Smooth muscle cell (in vitro differentiated cells): ENCODE results near the gene LY6G6D. TPM values are rescaled to one million over a fixed set of nuclear protein-coding genes. Genes with fewer than 3 reads are reported as not detected.

ENCODE experiments used
- DNase-seq: peaks from one replicate; lab custom pipeline; 2025; ENCODE audit not compliant: unreplicated experiment; lab: John Stamatoyannopoulos, UW
- H2AFZ ChIP-seq: fragments of 200-600 bp; sonication (generic); 2 replicates; pipeline ENCODE4 v1.6.0; 2016; ENCODE audit warnings: antibody characterized with exemption, low read depth, mild to moderate bottlenecking
- H3F3A ChIP-seq: fragments of 200-600 bp; sonication (generic); 2 replicates; pipeline ENCODE4 v1.6.0; 2017; ENCODE audit warnings: antibody characterized with exemption, low read depth
- H3K27ac ChIP-seq: fragments of 200-600 bp; sonication (generic); 2 replicates; pipeline ENCODE4 v1.5.1; 2016; ENCODE audit warnings: low read depth, mild to moderate bottlenecking
- H3K27me3 ChIP-seq: fragments of 200-600 bp; sonication (generic); 2 replicates; pipeline ENCODE4 v1.6.1; 2016; ENCODE audit warnings: low read depth, mild to moderate bottlenecking
- H3K36me3 ChIP-seq: fragments of 200-600 bp; sonication (generic); 2 replicates; pipeline ENCODE4 v1.5.1; 2016; ENCODE audit warnings: low read depth
- H3K4me1 ChIP-seq: fragments of 200-600 bp; sonication (generic); 2 replicates; pipeline ENCODE4 v1.5.1; 2016; ENCODE audit warnings: low read depth
- H3K4me2 ChIP-seq: fragments of 200-600 bp; sonication (generic); 2 replicates; pipeline ENCODE4 v1.6.0; 2016; ENCODE audit warnings: mild to moderate bottlenecking
- H3K4me3 ChIP-seq: fragments of 200-600 bp; sonication (generic); 2 replicates; pipeline ENCODE4 v1.5.1; 2016; ENCODE audit warnings: mild to moderate bottlenecking
- H3K79me2 ChIP-seq: fragments of 200-600 bp; sonication (generic); 2 replicates; pipeline ENCODE4 v1.6.0; 2016; ENCODE audit warnings: low read depth, mild to moderate bottlenecking
- H3K9ac ChIP-seq: fragments of 200-600 bp; sonication (generic); 2 replicates; pipeline ENCODE4 v1.6.0; 2016; ENCODE audit warnings: low read depth
- H3K9me3 ChIP-seq: fragments of 200-600 bp; sonication (generic); replicated peaks from 2 replicates; pipeline ENCODE4 v1.5.1; 2016; ENCODE audit warnings: low read depth
- H4K20me1 ChIP-seq: fragments of 200-600 bp; sonication (generic); 2 replicates; pipeline ENCODE4 v1.6.0; 2016; ENCODE audit warnings: low read depth
- CTCF ChIP-seq: fragments of 200-600 bp; sonication (generic); IDR thresholded peaks from 2 replicates; pipeline ENCODE4 v1.5.1; 2017; ENCODE audit warnings: borderline replicate concordance, mild to moderate bottlenecking, antibody characterized with exemption; ENCODE audit not compliant: insufficient read depth, poor library complexity, severe bottlenecking
- WGBS: methylation state at CpG from one replicate; pipeline ENCODE4 v1.1.7; 2016; ENCODE audit warnings: low lambda C conversion rate; 5-methylcytosine and 5-hydroxymethylcytosine counted together
- polyA plus RNA-seq: library from polyadenylated mRNA; unstranded; fragments of >200 nt; fragmentation: Nextera tagmentation; extraction: Ambion mirVana; gene quantifications from 2 replicates; pipeline ENCODE4 v1.2.1, GENCODE V29; 2016
- total RNA-seq: library from RNA; depleted of rRNA; stranded (reverse); fragments of >200 nt; gene quantifications from 2 replicates; pipeline ENCODE4 v1.2.3, GENCODE V29; 2014

Gene LY6G6D
- total and polyA plus RNA-seq, 2 experiments from 2014 or later, result not detected

- WGBS, result 56% methylated on average over 7 of the region's 7 CpGs
- Histone ChIP-seq H3K9me3 (no peaks in the 10 kb centered on the region), H3K36me3 (no peaks in the 10 kb centered on the region), H3K79me2 (peaks cover 44% of the 10 kb centered on the region), H2AFZ (no peak overlapping the region), H3K4me2 (peak overlapping the region; percentile 100), H3F3A (peaks cover 40% of the 10 kb centered on the region), H3K27ac (peak overlapping the region; percentile 84), H3K4me3 (peak overlapping the region; percentile 99), H4K20me1 (peaks cover 25% of the 10 kb centered on the region), H3K27me3 (no peaks in the 10 kb centered on the region), H3K9ac (peak overlapping the region; percentile 41), H3K4me1 (peaks cover 45% of the 10 kb centered on the region)
- no peak for DNase-seq
- TF ChIP-seq CTCF, result no peak
Observed at GRCh38 chr6:31737315-31737990, 22.3 kb downstream of the LY6G6D start.

- Histone ChIP-seq H3K9ac (peak overlapping the region; percentile 41), H3K4me3 (peak overlapping the region; percentile 99), H3K36me3 (no peaks in the 10 kb centered on the region), H3K9me3 (no peaks in the 10 kb centered on the region), H3K27ac (peak overlapping the region; percentile 84), H2AFZ (peak overlapping the region; percentile 12), H3K27me3 (no peaks in the 10 kb centered on the region), H3K4me2 (peak overlapping the region; percentile 100), H4K20me1 (peaks cover 17% of the 10 kb centered on the region), H3K4me1 (peaks cover 45% of the 10 kb centered on the region), H3K79me2 (peaks cover 36% of the 10 kb centered on the region), H3F3A (peaks cover 34% of the 10 kb centered on the region)
- WGBS, result 26% methylated on average over 6 of the region's 6 CpGs
- no peak for DNase-seq
- peak; percentile 19 for TF ChIP-seq CTCF
Observed at GRCh38 chr6:31737991-31738979, 23.1 kb downstream of the LY6G6D start.

- Histone ChIP-seq H3K4me3 (peak within 1 kb of the TSS; percentile 63), H3F3A (peaks cover 21% of the 10 kb centered on the region), H3K4me1 (peaks cover 49% of the 10 kb centered on the region), H3K4me2 (peak within 1 kb of the TSS; percentile 96), H3K79me2 (peaks cover 21% of the 10 kb centered on the region), H2AFZ (peak within 1 kb of the TSS; percentile 63), H3K9me3 (no peaks in the 10 kb centered on the region), H3K27ac (peak within 1 kb of the TSS; percentile 87), H3K36me3 (no peaks in the 10 kb centered on the region), H4K20me1 (peaks cover 2% of the 10 kb centered on the region), H3K9ac (peak within 1 kb of the TSS; percentile 41), H3K27me3 (no peaks in the 10 kb centered on the region)
- TF ChIP-seq CTCF, result no peak
- DNase-seq, result peak; percentile 88
- WGBS, result 3% methylated on average over 56 of the region's 58 CpGs
Observed at GRCh38 chr6:31739639-31740396, 24.7 kb downstream of the LY6G6D start, which contains the start of gene MSH5. Gene MSH5 (plus strand): TSS chr6:31740005. CDS start chr6:31740467, 462 bp downstream.
